Mucosa of rectum (tissue), 2 donors: Measurements from ENCODE around the gene TMEM145.

Experiments used
- H3K27ac ChIP-seq, 2 donors: one replicate each; pipeline ENCODE4 v1.7.0; 2013; ENCODE audit warnings: inconsistent platforms in 2 of 2, low read depth in 2 of 2, low read length in 2 of 2
- H3K27me3 ChIP-seq, 2 donors: one replicate each; pipeline ENCODE4 v1.7.0; 2013; ENCODE audit warnings: low read length in 2 of 2; ENCODE audit not compliant: control insufficient read depth in 2 of 2, insufficient read depth in 2 of 2
- H3K36me3 ChIP-seq, 2 donors: one replicate each; pipeline ENCODE4 v1.7.0; 2013; ENCODE audit warnings: low read length in 2 of 2; ENCODE audit not compliant: control insufficient read depth in 2 of 2, insufficient read depth in 2 of 2
- H3K4me1 ChIP-seq, 2 donors: one replicate each; pipeline ENCODE4 v1.7.0; 2013; ENCODE audit warnings: low read length in 2 of 2, mild to moderate bottlenecking in 1 of 2; ENCODE audit not compliant: control insufficient read depth in 2 of 2, insufficient read depth in 2 of 2
- H3K4me3 ChIP-seq, 2 donors: one replicate each; pipeline ENCODE4 v1.7.0; 2013; ENCODE audit warnings: low read length in 2 of 2
- H3K9ac ChIP-seq, 2 donors: one replicate each; pipeline ENCODE4 v1.7.0; 2013; ENCODE audit warnings: low read length in 2 of 2, low read depth in 1 of 2, mild to moderate bottlenecking in 1 of 2
- H3K9me3 ChIP-seq, 2 donors: one replicate each; pipeline ENCODE4 v1.7.0; 2013; ENCODE audit warnings: low read length in 2 of 2; ENCODE audit not compliant: control insufficient read depth in 2 of 2
- donor health status: healthy.
- donor health status: Normal muscosa, but diverticular disease.

Gene TMEM145

GRCh38 chr19:42288881-42289555 is 24.1 kb upstream of the TMEM145 start:
- no peak overlapping the region for H3K9ac ChIP-seq
- no peak overlapping the region for H3K27ac ChIP-seq
- no peaks in the 10 kb centered on the region for H3K27me3 ChIP-seq
- H3K36me3 ChIP-seq: peaks cover 41 to 50% of the 10 kb centered on the region in 2 donors
- H3K4me1 ChIP-seq: peaks cover 16 to 21% of the 10 kb centered on the region in 2 donors
- H3K4me3 ChIP-seq: no peak overlapping the region
- no peaks in the 10 kb centered on the region for H3K9me3 ChIP-seq

- no peak overlapping the region for H3K9ac ChIP-seq
- peaks cover 45 to 54% of the 10 kb centered on the region in 2 donors for H3K36me3 ChIP-seq
- peaks cover 16 to 20% of the 10 kb centered on the region in 2 donors for H3K4me1 ChIP-seq
- H3K27ac ChIP-seq: no peak overlapping the region
- no peaks in the 10 kb centered on the region for H3K9me3 ChIP-seq
- H3K27me3 ChIP-seq: no peaks in the 10 kb centered on the region
- H3K4me3 ChIP-seq: no peak overlapping the region
Observed at GRCh38 chr19:42289556-42290041, 23.5 kb upstream of the TMEM145 start.

GRCh38 chr19:42290136-42290522 is 23.0 kb upstream of the TMEM145 start:
- Histone ChIP-seq H3K9me3 (no peaks in the 10 kb centered on the region), H3K27ac (no peak overlapping the region), H3K27me3 (no peaks in the 10 kb centered on the region), H3K36me3 (peaks cover 46 to 56% of the 10 kb centered on the region in 2 donors), H3K9ac (no peak overlapping the region), H3K4me3 (no peak overlapping the region), H3K4me1 (peaks cover 13 to 15% of the 10 kb centered on the region in 2 donors)

- no peak overlapping the region for H3K4me3 ChIP-seq
- H3K9ac ChIP-seq: no peak overlapping the region
- H3K9me3 ChIP-seq: no peaks in the 10 kb centered on the region
- H3K27me3 ChIP-seq: no peaks in the 10 kb centered on the region
- H3K27ac ChIP-seq: no peak overlapping the region
- H3K36me3 ChIP-seq: peaks cover 46 to 56% of the 10 kb centered on the region in 2 donors
- H3K4me1 ChIP-seq: peaks cover 6 to 10% of the 10 kb centered on the region in 2 donors
Observed at GRCh38 chr19:42290523-42291434, 22.3 kb upstream of the TMEM145 start.

GRCh38 chr19:42291435-42291810 is 21.7 kb upstream of the TMEM145 start:
- H3K9ac ChIP-seq: no peak overlapping the region
- no peak overlapping the region for H3K27ac ChIP-seq
- H3K4me1 ChIP-seq: peaks cover 5 to 6% of the 10 kb centered on the region in 2 donors
- no peaks in the 10 kb centered on the region for H3K27me3 ChIP-seq
- H3K36me3 ChIP-seq: peaks cover 46 to 56% of the 10 kb centered on the region in 2 donors
- no peak overlapping the region for H3K4me3 ChIP-seq
- H3K9me3 ChIP-seq: no peaks in the 10 kb centered on the region

- Histone ChIP-seq H3K9ac (peak overlapping the region in 1 of 2 donors; percentile 42), H3K36me3 (peaks cover 45 to 56% of the 10 kb centered on the region in 2 donors), H3K27me3 (no peaks in the 10 kb centered on the region), H3K27ac (no peak overlapping the region), H3K4me3 (no peak overlapping the region), H3K9me3 (no peaks in the 10 kb centered on the region), H3K4me1 (peaks cover 5 to 6% of the 10 kb centered on the region in 2 donors)
Observed at GRCh38 chr19:42292042-42292960, 20.8 kb upstream of the TMEM145 start.

- Histone ChIP-seq H3K9me3 (no peaks in the 10 kb centered on the region), H3K9ac (no peak overlapping the region), H3K36me3 (peaks cover 39 to 50% of the 10 kb centered on the region in 2 donors), H3K27ac (no peak overlapping the region), H3K4me3 (no peak overlapping the region), H3K27me3 (no peaks in the 10 kb centered on the region), H3K4me1 (peaks cover 5 to 6% of the 10 kb centered on the region in 2 donors)
Observed at GRCh38 chr19:42292963-42293362, 20.1 kb upstream of the TMEM145 start.

- Histone ChIP-seq H3K4me3 (no peak overlapping the region), H3K9ac (no peak overlapping the region), H3K4me1 (peaks cover 5 to 6% of the 10 kb centered on the region in 2 donors), H3K27ac (no peak overlapping the region), H3K9me3 (no peaks in the 10 kb centered on the region), H3K36me3 (peaks cover 34 to 44% of the 10 kb centered on the region in 2 donors), H3K27me3 (no peaks in the 10 kb centered on the region)
Observed at GRCh38 chr19:42293540-42293939, 19.6 kb upstream of the TMEM145 start.

GRCh38 chr19:42293948-42294347 is 19.2 kb upstream of the TMEM145 start:
- no peak overlapping the region for H3K27ac ChIP-seq
- H3K4me1 ChIP-seq: peaks cover 5 to 6% of the 10 kb centered on the region in 2 donors
- H3K36me3 ChIP-seq: peaks cover 31 to 41% of the 10 kb centered on the region in 2 donors
- no peak overlapping the region for H3K4me3 ChIP-seq
- H3K9ac ChIP-seq: no peak overlapping the region
- H3K9me3 ChIP-seq: no peaks in the 10 kb centered on the region
- no peaks in the 10 kb centered on the region for H3K27me3 ChIP-seq
